ENCODE results near the gene MXI1. TPM values are rescaled to one million over a fixed set of nuclear protein-coding genes. Genes with fewer than 3 reads are reported as not detected.

MXI1 gene
- total and polyA plus RNA-seq, 2 of the 4 experiments (the other 2 are of a cell fraction) = 7.2 to 11.8 TPM

DNA sequence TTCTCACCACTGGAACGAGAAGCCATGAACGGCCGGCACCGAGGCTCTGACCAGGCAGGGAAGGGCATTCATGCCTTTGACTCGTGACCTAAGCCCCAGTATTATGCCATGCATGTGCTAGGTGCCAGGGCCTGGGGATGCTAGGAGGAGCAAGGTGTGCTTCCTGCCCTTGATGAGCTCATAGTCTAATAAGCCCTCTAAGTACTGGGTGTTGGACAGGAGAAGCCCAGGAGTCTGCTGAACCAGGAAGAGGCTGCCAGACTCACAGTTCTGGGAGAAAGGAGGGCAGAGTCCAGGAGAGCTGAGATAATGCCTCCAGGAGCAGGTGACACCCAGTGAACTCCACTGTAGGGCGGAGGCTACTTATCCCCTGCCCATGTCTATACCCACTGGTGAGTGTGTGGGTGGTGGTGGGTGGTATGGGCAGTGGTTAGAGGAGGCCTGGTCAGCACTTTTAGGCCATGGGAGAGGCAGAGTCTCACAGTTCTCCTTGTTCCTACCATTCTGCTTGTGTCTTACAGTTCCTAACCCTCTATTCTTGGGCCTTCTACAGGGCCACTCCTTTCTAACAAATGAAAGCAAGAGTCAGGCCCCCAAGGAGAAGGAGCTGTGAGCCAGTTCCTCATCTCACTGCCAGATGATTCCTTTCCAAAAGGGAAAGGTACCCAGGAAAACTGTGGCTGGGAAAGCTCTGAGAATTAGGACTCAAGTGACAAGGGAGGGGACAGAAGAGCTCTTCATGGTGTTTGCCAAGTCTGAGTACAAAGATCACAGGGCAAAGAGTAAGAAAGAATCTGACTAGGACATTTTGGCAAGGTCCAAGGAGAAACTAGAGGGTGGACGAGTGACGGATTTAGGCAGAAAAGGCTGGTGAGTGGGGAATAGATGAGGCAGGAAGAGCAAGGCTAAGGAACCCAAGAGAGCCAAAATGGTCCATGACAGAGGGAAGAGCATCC is 3.6 kb upstream of the MXI1 start:
- no peak overlapping the region for H3K23ac ChIP-seq (ENCODE audit: low read depth, low read length)
- H2BK120ac ChIP-seq (ENCODE audit: low read depth, low read length) = no peak overlapping the region
- no peak overlapping the region for H2AK9ac ChIP-seq (replicated peaks; ENCODE audit: low read depth, low read length, poor library complexity)
- no peak overlapping the region for H4K91ac ChIP-seq (ENCODE audit: insufficient read depth, low read depth, low read length)
- H2BK20ac ChIP-seq (ENCODE audit: low read depth, low read length) = no peak overlapping the region
- H3K18ac ChIP-seq (ENCODE audit: low read depth, low read length) = no peak overlapping the region
- H4K5ac ChIP-seq (ENCODE audit: low read depth, low read length) = no peak overlapping the region
- H3K36me3 ChIP-seq (ENCODE audit: control insufficient read depth, insufficient read depth, low read length) = no peaks in the 10 kb centered on the region
- ChIA-PET CTCF (no interaction called here), POLR2A (ENCODE audit: unreplicated experiment) (no interaction called here)
- peaks cover 26% of the 10 kb centered on the region for H3K27me3 ChIP-seq (ENCODE audit: control insufficient read depth, insufficient read depth, low read length)
- TF ChIP-seq RFX5 (IDR thresholded peaks at IDR 0.05; ENCODE audit: low read depth, low read length) (no peak), RAD21 (IDR thresholded peaks at IDR 0.05; ENCODE audit: low read length) (no peak), MXI1 (IDR thresholded peaks at IDR 0.05; ENCODE audit: borderline replicate concordance, low read depth, low read length) (no peak), ELK1 (IDR thresholded peaks at IDR 0.05; ENCODE audit: borderline replicate concordance, low read depth, low read length) (no peak), NFE2L2 (IDR thresholded peaks at IDR 0.05; ENCODE audit: low read depth, low read length) (no peak), MAFK (IDR thresholded peaks at IDR 0.05; ENCODE audit: low read depth, low read length) (no peak), BHLHE40 (IDR thresholded peaks at IDR 0.05; ENCODE audit: low read depth, low read length) (no peak)
- TF ChIP-seq, protein P1, sequence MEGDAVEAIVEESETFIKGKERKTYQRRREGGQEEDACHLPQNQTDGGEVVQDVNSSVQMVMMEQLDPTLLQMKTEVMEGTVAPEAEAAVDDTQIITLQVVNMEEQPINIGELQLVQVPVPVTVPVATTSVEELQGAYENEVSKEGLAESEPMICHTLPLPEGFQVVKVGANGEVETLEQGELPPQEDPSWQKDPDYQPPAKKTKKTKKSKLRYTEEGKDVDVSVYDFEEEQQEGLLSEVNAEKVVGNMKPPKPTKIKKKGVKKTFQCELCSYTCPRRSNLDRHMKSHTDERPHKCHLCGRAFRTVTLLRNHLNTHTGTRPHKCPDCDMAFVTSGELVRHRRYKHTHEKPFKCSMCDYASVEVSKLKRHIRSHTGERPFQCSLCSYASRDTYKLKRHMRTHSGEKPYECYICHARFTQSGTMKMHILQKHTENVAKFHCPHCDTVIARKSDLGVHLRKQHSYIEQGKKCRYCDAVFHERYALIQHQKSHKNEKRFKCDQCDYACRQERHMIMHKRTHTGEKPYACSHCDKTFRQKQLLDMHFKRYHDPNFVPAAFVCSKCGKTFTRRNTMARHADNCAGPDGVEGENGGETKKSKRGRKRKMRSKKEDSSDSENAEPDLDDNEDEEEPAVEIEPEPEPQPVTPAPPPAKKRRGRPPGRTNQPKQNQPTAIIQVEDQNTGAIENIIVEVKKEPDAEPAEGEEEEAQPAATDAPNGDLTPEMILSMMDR (conservative IDR thresholded peaks at IDR 0.05; ENCODE audit: low read depth, low read length) = no peak
- H3K9me3 ChIP-seq (ENCODE audit: control insufficient read depth, insufficient read depth, low read length) = no peaks in the 10 kb centered on the region
- no peaks in the 10 kb centered on the region for H3K4me1 ChIP-seq (ENCODE audit: control insufficient read depth, insufficient read depth, low read length)
- no TSS peak for BruUV-seq (replicated peaks)
- H4K8ac ChIP-seq (ENCODE audit: low read depth in 2 of 2, low read length in 2 of 2) = no peak overlapping the region
- no peak overlapping the region for H3K27ac ChIP-seq (ENCODE audit: insufficient read depth, low read length)
- no peak for ATAC-seq (ENCODE audit: low read depth)
- no peak overlapping the region for H3K4ac ChIP-seq (ENCODE audit: low read depth, low read length)
- WGBS, 2 experiments (ENCODE audit: extremely low coverage in 2 of 2, insufficient read length in 1 of 2) = no CpG with 5 or more reads among the region's 8 CpGs
- in situ Hi-C loops (cut with MboI; ENCODE audit: low sequenced_read_pairs) = no loop called here
- intact Hi-C loops (cut with micrococcal nuclease) = no loop called here
- H3K4me2 ChIP-seq (ENCODE audit: low read depth, low read length) = no peak overlapping the region
- H3K79me1 ChIP-seq (ENCODE audit: low read depth in 1 of 2, low read length in 2 of 2) = no peaks in the 10 kb centered on the region
- no peak overlapping the region for H2AK5ac ChIP-seq (ENCODE audit: low read depth, low read length)
- no peaks in the 10 kb centered on the region for H4K20me1 ChIP-seq (ENCODE audit: insufficient read depth, low read length)
- H3K9ac ChIP-seq (ENCODE audit: low read depth, low read length) = no peak overlapping the region
- no peak overlapping the region for H2AFZ ChIP-seq (replicated peaks; ENCODE audit: low read length, poor library complexity)
- H3K9me1 ChIP-seq (ENCODE audit: insufficient read depth, low read length) = no peaks in the 10 kb centered on the region; the same call in 1 of the 2 replicates
- DNase-seq = no peak
- H3K4me3 ChIP-seq (ENCODE audit: insufficient read depth, low read depth, low read length) = no peak overlapping the region
- no peak overlapping the region for H2BK5ac ChIP-seq (ENCODE audit: low read depth, low read length, poor library complexity, severe bottlenecking)
- dilution Hi-C loops (cut with HindIII; ENCODE audit: low sequenced_read_pairs, unreplicated experiment) = no loop called here
- H3K56ac ChIP-seq (ENCODE audit: extremely low read depth, insufficient read depth, low read length) = no peak overlapping the region
- H3K14ac ChIP-seq (replicated peaks; ENCODE audit: low read depth, low read length) = no peak overlapping the region
- no peak overlapping the region for H2BK15ac ChIP-seq (ENCODE audit: low read depth, low read length)
